ENCODE data around the gene TMUB1.

- TF ChIP-seq GATA2 (IDR thresholded peaks at IDR 0.05; ENCODE audit: low read depth, low read length) (no peak), GATA3 (IDR thresholded peaks at IDR 0.05; ENCODE audit: low read depth, low read length) (no peak)
Observed at GRCh38 chr7:151051108-151051507, 32.2 kb downstream of the TMUB1 start.
